Activated T-helper 1 cell treated with anti-CD3 and anti-CD28 coated beads, Interleukin-2, amount 50 U/mL, for 16 hours (primary cell): ENCODE results near the gene ZFP92.

Source experiments
- DNase-seq, 2 donors: peaks; one replicate each; pipeline ENCODE4 v3.0.0-alpha.2; 2020; ENCODE audit warnings: low read depth in 1 of 2, low spot score in 1 of 2

ZFP92 gene

GRCh38 chrX:153408221-153408721 lies 3.0 kb upstream of the ZFP92 start:
- DNase-seq = no peak

- no peak for DNase-seq
Observed at GRCh38 chrX:153408871-153409351, 2.4 kb upstream of the ZFP92 start.

- DNase-seq = no peak
Observed at GRCh38 chrX:153409414-153410101, 1.7 kb upstream of the ZFP92 start.

GRCh38 chrX:153410373-153410772 lies 899 bp upstream of the ZFP92 start:
- no peak for DNase-seq

- DNase-seq = no peak
Observed at GRCh38 chrX:153410888-153411254, 401 bp upstream of the ZFP92 start.

GRCh38 chrX:153411988-153412574 lies 809 bp downstream of the ZFP92 start:
- no peak for DNase-seq

- no peak for DNase-seq
Observed at GRCh38 chrX:153412746-153413720, 1.8 kb downstream of the ZFP92 start.

- no peak for DNase-seq
Observed at GRCh38 chrX:153413731-153414130, 2.5 kb downstream of the ZFP92 start.

- DNase-seq = no peak
Observed at GRCh38 chrX:153414856-153415510, 3.7 kb downstream of the ZFP92 start.

- DNase-seq = no peak
Observed at GRCh38 chrX:153416781-153417450, 5.6 kb downstream of the ZFP92 start.

- DNase-seq = no peak
Observed at GRCh38 chrX:153417637-153418036, 6.4 kb downstream of the ZFP92 start.

- no peak for DNase-seq
Observed at GRCh38 chrX:153420851-153421599, 9.8 kb downstream of the ZFP92 start.

- DNase-seq = no peak
Observed at GRCh38 chrX:153421856-153422255, 10.6 kb downstream of the ZFP92 start.

GRCh38 chrX:153423652-153424051 lies 12.4 kb downstream of the ZFP92 start:
- DNase-seq = no peak

GRCh38 chrX:153426204-153426603 lies 14.9 kb downstream of the ZFP92 start:
- DNase-seq = no peak

GRCh38 chrX:153430796-153431195 lies 19.5 kb downstream of the ZFP92 start:
- no peak for DNase-seq

- DNase-seq = no peak
Observed at GRCh38 chrX:153433161-153433680, 21.9 kb downstream of the ZFP92 start.

GRCh38 chrX:153433781-153434285 lies 22.6 kb downstream of the ZFP92 start:
- DNase-seq = no peak

GRCh38 chrX:153434801-153435200 lies 23.5 kb downstream of the ZFP92 start:
- no peak for DNase-seq
